SK-N-SH treated with all-trans-retinoic acid at 6 μM for 48 hours (cell line): ENCODE measurements around the gene GRAP2.

Experiments
- CREB5 ChIP-seq: fragments of 250-450 bp; sonication (Bioruptor Pico); IDR thresholded peaks from 2 replicates; pipeline ENCODE4 v1.5.1; 2020; ENCODE audit warnings: low read depth, mild to moderate bottlenecking, moderate library complexity
- CSDC2 ChIP-seq: fragments of 250-450 bp; sonication (Bioruptor Pico); IDR thresholded peaks from 2 replicates; pipeline ENCODE4 v1.5.0; 2020; ENCODE audit warnings: mild to moderate bottlenecking, moderate library complexity
- GLIS3 ChIP-seq: fragments of 250-450 bp; sonication (Bioruptor Pico); IDR thresholded peaks from 2 replicates; pipeline ENCODE4 v1.5.0; 2020; ENCODE audit warnings: mild to moderate bottlenecking, moderate library complexity
- PATZ1 ChIP-seq: fragments of 250-450 bp; sonication (Bioruptor Pico); IDR thresholded peaks from 2 replicates; pipeline ENCODE4 v1.8.0; 2020; ENCODE audit warnings: mild to moderate bottlenecking, moderate library complexity, borderline replicate concordance
- RARB ChIP-seq: fragments of 250-450 bp; sonication (Bioruptor Pico); IDR thresholded peaks from 2 replicates; pipeline ENCODE4 v1.8.0; 2021; ENCODE audit warnings: mild to moderate bottlenecking, moderate library complexity
- SNAI2 ChIP-seq: fragments of 250-450 bp; sonication (Bioruptor Pico); IDR thresholded peaks from 2 replicates; pipeline ENCODE4 v1.5.0; 2020; ENCODE audit warnings: mild to moderate bottlenecking, moderate library complexity
- TCF4 ChIP-seq: fragments of 250-450 bp; sonication (Bioruptor Pico); IDR thresholded peaks from 2 replicates; pipeline ENCODE4 v1.8.0; 2021; ENCODE audit warnings: mild to moderate bottlenecking, moderate library complexity, borderline replicate concordance
- TSHZ2 ChIP-seq: fragments of 250-450 bp; sonication (Bioruptor Pico); IDR thresholded peaks from 2 replicates; pipeline ENCODE4 v1.5.0; 2020; ENCODE audit warnings: mild to moderate bottlenecking, moderate library complexity
- ZC3H10 ChIP-seq: fragments of 250-450 bp; sonication (Bioruptor Pico); IDR thresholded peaks from 2 replicates; pipeline ENCODE4 v1.5.1; 2021; ENCODE audit warnings: mild to moderate bottlenecking, moderate library complexity
- ZFP30 ChIP-seq: fragments of 450-650 bp; formaldehyde crosslinking; IDR thresholded peaks from 2 replicates; pipeline ENCODE4 v1.5.0; 2022; ENCODE audit warnings: mild to moderate bottlenecking, moderate library complexity

- TF ChIP-seq CSDC2 = no peak
- no peak for TF ChIP-seq TSHZ2 (CRISPR knock-in tag)
- TF ChIP-seq PATZ1 (CRISPR knock-in tag) = no peak
- TF ChIP-seq GLIS3 (CRISPR knock-in tag) = no peak
- TF ChIP-seq RARB (CRISPR knock-in tag) = no peak
- TF ChIP-seq SNAI2 (CRISPR knock-in tag) = no peak
- no peak for TF ChIP-seq TCF4
- no peak for TF ChIP-seq CREB5 (CRISPR knock-in tag)
- TF ChIP-seq ZFP30 (CRISPR knock-in tag) = no peak
- TF ChIP-seq ZC3H10 (CRISPR knock-in tag) = no peak
Measured at GRCh38 chr22:39859903-39860588, 40.8 kb upstream of the GRAP2 start.
